HG03432 (cell line): ENCODE measurements around the gene FBXO47.

Experiments used
- ATAC-seq: cut with Tn5 transposase; IDR thresholded peaks from one replicate; pipeline ENCODE4 v1.9.1; 2021; ENCODE audit warnings: mild to moderate bottlenecking, moderate library complexity; ENCODE audit not compliant: unreplicated experiment

The FBXO47 gene

GRCh38 chr17:38967290-38967738, at the start of gene FBXO47:
FBXO47 (minus strand) TSS chr17:38967403; CDS start chr17:38963025, 4,378 bp downstream.
- ATAC-seq: no peak

- ATAC-seq: no peak
Observed at GRCh38 chr17:39016193-39017153, 49.3 kb upstream of the FBXO47 start.

GRCh38 chr17:39015546-39015935, 48.3 kb upstream of the FBXO47 start:
- no peak for ATAC-seq

- no peak for ATAC-seq
Observed at GRCh38 chr17:39014795-39015545, 47.8 kb upstream of the FBXO47 start.

GRCh38 chr17:39014044-39014794, 47.0 kb upstream of the FBXO47 start:
- no peak for ATAC-seq

GRCh38 chr17:39012725-39013124, 45.5 kb upstream of the FBXO47 start:
- no peak for ATAC-seq

GRCh38 chr17:39011907-39012468, 44.8 kb upstream of the FBXO47 start:
- no peak for ATAC-seq

- no peak for ATAC-seq
Observed at GRCh38 chr17:39009581-39010001, 42.4 kb upstream of the FBXO47 start.

- ATAC-seq: no peak
Observed at GRCh38 chr17:39008633-39009032, 41.4 kb upstream of the FBXO47 start.

GRCh38 chr17:39002991-39003715, 36.0 kb upstream of the FBXO47 start:
- ATAC-seq: no peak

- no peak for ATAC-seq
Observed at GRCh38 chr17:39001703-39002637, 34.8 kb upstream of the FBXO47 start.

GRCh38 chr17:39000021-39000601, 32.9 kb upstream of the FBXO47 start:
- ATAC-seq: no peak

- ATAC-seq: no peak
Observed at GRCh38 chr17:38996660-38997337, 29.6 kb upstream of the FBXO47 start.

GRCh38 chr17:38994026-38994425, 26.8 kb upstream of the FBXO47 start:
- ATAC-seq: no peak

GRCh38 chr17:38984666-38985065, 17.5 kb upstream of the FBXO47 start:
- no peak for ATAC-seq

- ATAC-seq: no peak
Observed at GRCh38 chr17:38982858-38983746, 15.9 kb upstream of the FBXO47 start.

- no peak for ATAC-seq
Observed at GRCh38 chr17:38981636-38982035, 14.4 kb upstream of the FBXO47 start.
